GM18499 (cell line): Measurements from ENCODE around the gene ZBTB45.
"Not testable (repeated sequence)": the region's sequence is repeated elsewhere in the genome, so short reads cannot be mapped to it uniquely, and the experiment has no call there.

Experiments
- ATAC-seq: cut with Tn5 transposase; IDR thresholded peaks from one replicate; pipeline ENCODE4 v1.9.1; 2021; ENCODE audit warnings: moderate number of reproducible peaks; ENCODE audit not compliant: insufficient read depth, unreplicated experiment

Gene ZBTB45

GRCh38 chr19:58513213-58513693 lies 6.4 kb downstream of the ZBTB45 start:
- ATAC-seq, result no peak

GRCh38 chr19:58511353-58512208 lies 8.0 kb downstream of the ZBTB45 start, which contains the start of gene SLC27A5:
TSS of gene SLC27A5 (minus strand) at chr19:58511992. CDS start at chr19:58511955, 37 bp downstream.
- no peak for ATAC-seq

- no peak for ATAC-seq
These were observed 9.3 kb downstream of the ZBTB45 start for GRCh38 chr19:58510084-58510862.

- ATAC-seq, result no peak
These were observed 9.9 kb downstream of the ZBTB45 start for GRCh38 chr19:58509731-58510083.

- ATAC-seq, result not testable (repeated sequence)
These were observed 11.9 kb downstream of the ZBTB45 start for GRCh38 chr19:58507602-58508223.

GRCh38 chr19:58500242-58500641 lies 19.4 kb downstream of the ZBTB45 start:
- ATAC-seq, result no peak

- ATAC-seq, result peak; percentile 66
These were observed 20.3 kb downstream of the ZBTB45 start for GRCh38 chr19:58499021-58499927.

GRCh38 chr19:58498316-58499020 lies 21.1 kb downstream of the ZBTB45 start:
- no peak for ATAC-seq

- ATAC-seq, result no peak
These were observed 21.9 kb downstream of the ZBTB45 start for GRCh38 chr19:58497634-58498170.

- no peak for ATAC-seq
These were observed 27.3 kb downstream of the ZBTB45 start for GRCh38 chr19:58492265-58492664.

- ATAC-seq, result no peak
These were observed 28.2 kb downstream of the ZBTB45 start for GRCh38 chr19:58491393-58491792.

- ATAC-seq, result not testable (repeated sequence)
These were observed 35.3 kb downstream of the ZBTB45 start for GRCh38 chr19:58484349-58484748.

GRCh38 chr19:58483776-58484175 lies 35.8 kb downstream of the ZBTB45 start:
- ATAC-seq, result no peak

GRCh38 chr19:58482372-58482771 lies 37.2 kb downstream of the ZBTB45 start:
- no peak for ATAC-seq

GRCh38 chr19:58480831-58481230 lies 38.8 kb downstream of the ZBTB45 start:
- no peak for ATAC-seq

- ATAC-seq, result no peak
These were observed 39.2 kb downstream of the ZBTB45 start for GRCh38 chr19:58480481-58480830.

- ATAC-seq, result no peak
These were observed 39.7 kb downstream of the ZBTB45 start for GRCh38 chr19:58479736-58480480.

GRCh38 chr19:58479303-58479702 lies 40.3 kb downstream of the ZBTB45 start:
- ATAC-seq, result no peak
